ENCODE measurements around the gene HTR4. TPM values are rescaled to one million over a fixed set of nuclear protein-coding genes. Genes with fewer than 3 reads are reported as not detected.

Gene HTR4
- total and polyA plus RNA-seq, 2 donors (not counting 3 experiments of a cell fraction or from before 2014, with no cell fraction given): not detected

DNA sequence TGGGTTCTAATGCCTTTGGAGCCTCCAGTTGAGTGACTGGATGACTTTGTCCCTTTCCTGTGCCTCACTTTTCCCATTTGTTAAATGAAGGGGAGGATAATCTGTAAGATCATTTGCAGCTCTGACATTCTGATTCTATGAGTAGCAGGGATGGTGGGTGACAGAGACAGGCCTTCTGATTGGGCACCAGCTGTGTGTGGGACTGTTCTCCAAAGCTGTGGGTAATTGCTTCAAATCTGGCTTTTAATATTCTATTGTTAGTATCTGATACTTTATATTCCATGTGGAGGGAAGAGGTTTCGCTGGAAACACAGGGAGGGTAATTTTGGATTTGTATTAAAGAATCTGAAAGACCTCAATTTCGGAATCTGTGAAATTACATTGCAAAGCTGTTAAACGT is 167.9 kb downstream of the HTR4 start:
- CTCF ChIA-PET: interaction anchor here (5.8 kb wide), 1 partner anchor 43 kb away, joined by 141 read pairs; no protein-coding TSS in a partner anchor
- no peak overlapping the region for H3K27ac ChIP-seq (ENCODE audit: insufficient read depth, low read depth, low read length)
- no peak overlapping the region for H3K4me3 ChIP-seq (replicated peaks in 1 of 3; ENCODE audit: insufficient read depth in 1 of 3, low read depth in 1 of 3, low read length in 3 of 3)
- FAIRE-seq (no peak), DNase-seq (ENCODE audit: low read depth, low spot score) (no peak)
- intact Hi-C loops (cut with micrococcal nuclease) (no loop called here), dilution Hi-C loops (cut with MboI; ENCODE audit: extremely low pct_ligation_motif_present, low sequenced_read_pairs) (no loop called here)
- no peaks in the 10 kb centered on the region for H3K9me1 ChIP-seq (replicated peaks; ENCODE audit: control insufficient read depth, extremely low read depth, insufficient read depth, low read length)
- no peak overlapping the region for H2AFZ ChIP-seq (ENCODE audit: low read depth, low read length)
- no peaks in the 10 kb centered on the region for H3K36me3 ChIP-seq (ENCODE audit: control insufficient read depth in 2 of 2, extremely low read depth in 1 of 2, insufficient read depth in 2 of 2, low read length in 2 of 2)
- no TSS peak for BruUV-seq (replicated peaks)
- no peaks in the 10 kb centered on the region for H3K79me2 ChIP-seq (ENCODE audit: control insufficient read depth, insufficient read depth, low read length)
- H3K9me3 ChIP-seq (replicated peaks; ENCODE audit: control insufficient read depth, insufficient read depth, low read length): no peaks in the 10 kb centered on the region
- no peak overlapping the region for H3K9ac ChIP-seq (replicated peaks; ENCODE audit: extremely low read depth, insufficient read depth, low read length)
- H3K4me2 ChIP-seq (ENCODE audit: insufficient read depth, low read length): no peak overlapping the region
- peaks cover 4 to 26% of the 10 kb centered on the region in 2 experiments for H3K27me3 ChIP-seq (ENCODE audit: control insufficient read depth in 2 of 2, insufficient read depth in 2 of 2, low read length in 2 of 2)
- H4K20me1 ChIP-seq (replicated peaks; ENCODE audit: control insufficient read depth, extremely low read depth, insufficient read depth, low read length): no peaks in the 10 kb centered on the region
- POLR2A ChIA-PET: no interaction called here
- TF ChIP-seq FOS (IDR thresholded peaks at IDR 0.05; ENCODE audit: borderline replicate concordance, insufficient read depth, low read length) (no peak), POLR2AphosphoS5 (IDR thresholded peaks at IDR 0.05; ENCODE audit: insufficient read depth, low read depth, low read length) (no peak), GATA2 (IDR thresholded peaks at IDR 0.05; ENCODE audit: insufficient read depth, insufficient read length, low read depth, low read length) (no peak), MAX (IDR thresholded peaks at IDR 0.05; ENCODE audit: insufficient read depth, insufficient read length) (no peak), MYC (IDR thresholded peaks at IDR 0.05; ENCODE audit: low read depth, low read length) (no peak), JUN (IDR thresholded peaks at IDR 0.05; ENCODE audit: borderline replicate concordance, insufficient read depth, insufficient read length, low read depth) (no peak), POLR2A (IDR thresholded peaks at IDR 0.05; ENCODE audit: low read depth, low read length) (no peak), EZH2 (IDR thresholded peaks at IDR 0.05; ENCODE audit: borderline replicate concordance, low read depth, low read length, severe bottlenecking) (no peak)
- TF ChIP-seq, protein P1, sequence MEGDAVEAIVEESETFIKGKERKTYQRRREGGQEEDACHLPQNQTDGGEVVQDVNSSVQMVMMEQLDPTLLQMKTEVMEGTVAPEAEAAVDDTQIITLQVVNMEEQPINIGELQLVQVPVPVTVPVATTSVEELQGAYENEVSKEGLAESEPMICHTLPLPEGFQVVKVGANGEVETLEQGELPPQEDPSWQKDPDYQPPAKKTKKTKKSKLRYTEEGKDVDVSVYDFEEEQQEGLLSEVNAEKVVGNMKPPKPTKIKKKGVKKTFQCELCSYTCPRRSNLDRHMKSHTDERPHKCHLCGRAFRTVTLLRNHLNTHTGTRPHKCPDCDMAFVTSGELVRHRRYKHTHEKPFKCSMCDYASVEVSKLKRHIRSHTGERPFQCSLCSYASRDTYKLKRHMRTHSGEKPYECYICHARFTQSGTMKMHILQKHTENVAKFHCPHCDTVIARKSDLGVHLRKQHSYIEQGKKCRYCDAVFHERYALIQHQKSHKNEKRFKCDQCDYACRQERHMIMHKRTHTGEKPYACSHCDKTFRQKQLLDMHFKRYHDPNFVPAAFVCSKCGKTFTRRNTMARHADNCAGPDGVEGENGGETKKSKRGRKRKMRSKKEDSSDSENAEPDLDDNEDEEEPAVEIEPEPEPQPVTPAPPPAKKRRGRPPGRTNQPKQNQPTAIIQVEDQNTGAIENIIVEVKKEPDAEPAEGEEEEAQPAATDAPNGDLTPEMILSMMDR (IDR thresholded peaks at IDR 0.05; ENCODE audit: extremely low read depth in 1 of 2, insufficient read depth in 1 of 2, low read depth in 1 of 2, low read length in 2 of 2): no peak
- no peaks in the 10 kb centered on the region for H3K4me1 ChIP-seq (ENCODE audit: control insufficient read depth, extremely low read depth, insufficient read depth, low read length)
